Measurements from ENCODE around the gene GPR148. TPM values are rescaled to one million over a fixed set of nuclear protein-coding genes. Genes with fewer than 3 reads are reported as not detected.
"Not testable (repeated sequence)": the region's sequence is repeated elsewhere in the genome, so short reads cannot be mapped to it uniquely, and the experiment has no call there.

GPR148 gene
- total RNA-seq: not detected

DNA sequence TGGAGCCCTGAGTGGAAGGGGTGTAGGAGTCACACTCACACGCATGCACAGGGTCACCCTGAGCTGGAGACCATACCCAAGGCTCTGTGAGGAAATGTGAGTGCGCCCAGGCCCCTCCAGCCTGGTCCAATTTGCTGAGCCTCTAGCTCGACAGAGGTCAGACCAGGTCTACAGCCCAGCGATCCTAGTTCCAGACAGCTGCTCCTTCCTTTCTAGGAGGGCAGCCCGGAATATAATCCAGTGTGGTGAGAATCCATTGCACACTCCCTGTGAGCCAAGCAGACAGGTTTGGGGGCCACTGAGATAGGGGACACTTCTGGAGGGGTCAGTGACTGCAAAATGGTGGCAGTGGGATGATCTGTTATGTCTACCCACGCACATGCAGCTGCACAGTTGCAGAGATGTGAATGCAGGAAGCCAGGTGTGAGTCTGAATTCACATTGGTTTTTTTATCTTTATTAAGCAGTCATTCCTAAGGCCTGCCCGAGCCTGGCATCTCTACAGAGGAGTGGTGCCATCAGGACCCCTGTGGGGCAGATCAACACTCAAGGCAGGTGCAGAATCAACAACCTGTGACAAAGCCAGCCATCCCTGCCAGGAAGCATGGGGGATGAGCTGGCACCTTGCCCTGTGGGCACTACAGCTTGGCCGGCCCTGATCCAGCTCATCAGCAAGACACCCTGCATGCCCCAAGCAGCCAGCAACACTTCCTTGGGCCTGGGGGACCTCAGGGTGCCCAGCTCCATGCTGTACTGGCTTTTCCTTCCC, at the start of gene GPR148:
Gene GPR148 (plus strand): TSS at position 522 of the 768 bp plus-strand sequence. CDS start 82 bp downstream, at position 604.
- DNase-seq: no peak

- not testable (repeated sequence) for DNase-seq
Observed at GRCh38 chr2:130692041-130692770, 36.7 kb upstream of the GPR148 start.

- not testable (repeated sequence) for DNase-seq
Observed at GRCh38 chr2:130693474-130693873, 35.4 kb upstream of the GPR148 start.

GRCh38 chr2:130703250-130703649, 25.6 kb upstream of the GPR148 start:
- not testable (repeated sequence) for DNase-seq

DNA sequence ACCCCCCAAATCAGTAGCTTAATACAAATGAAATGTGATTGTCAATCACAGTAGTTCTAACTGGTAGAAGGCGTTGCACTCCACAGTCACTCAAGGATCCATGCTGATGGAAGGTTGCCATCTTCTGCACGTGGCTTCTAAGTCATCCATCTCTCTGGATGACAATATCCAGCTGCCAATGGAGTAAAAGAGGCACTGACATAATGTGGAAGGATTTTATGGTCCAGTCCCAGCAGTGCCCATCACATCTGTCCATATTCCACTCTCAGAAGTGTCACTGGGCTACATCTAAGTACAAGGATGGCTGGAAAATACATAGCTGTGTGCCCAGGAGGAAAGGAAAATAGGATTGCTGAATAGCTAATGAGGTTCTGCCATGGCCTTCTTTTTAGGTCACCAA, 14.1 kb upstream of the GPR148 start:
- not testable (repeated sequence) for DNase-seq

DNA sequence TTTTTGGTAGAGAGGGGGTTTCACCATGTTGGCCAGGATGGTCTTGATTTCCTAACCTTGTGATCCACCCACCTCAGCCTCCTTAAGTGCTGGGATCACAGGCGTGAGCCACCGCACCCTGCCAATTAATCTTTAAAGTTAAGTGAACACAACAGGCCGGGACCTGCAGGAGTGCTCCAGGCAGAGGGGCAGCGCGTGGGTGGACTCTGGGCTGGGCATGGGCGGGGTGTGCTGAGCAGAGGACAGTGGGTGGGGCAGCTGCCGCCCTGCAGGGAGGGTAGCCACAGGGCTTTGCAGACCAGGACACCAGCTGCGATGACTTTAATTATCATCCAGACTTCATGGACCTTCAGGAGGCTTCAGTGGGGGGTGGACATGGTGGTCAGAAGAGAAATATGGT, 8.8 kb upstream of the GPR148 start:
- no peak for DNase-seq

DNA sequence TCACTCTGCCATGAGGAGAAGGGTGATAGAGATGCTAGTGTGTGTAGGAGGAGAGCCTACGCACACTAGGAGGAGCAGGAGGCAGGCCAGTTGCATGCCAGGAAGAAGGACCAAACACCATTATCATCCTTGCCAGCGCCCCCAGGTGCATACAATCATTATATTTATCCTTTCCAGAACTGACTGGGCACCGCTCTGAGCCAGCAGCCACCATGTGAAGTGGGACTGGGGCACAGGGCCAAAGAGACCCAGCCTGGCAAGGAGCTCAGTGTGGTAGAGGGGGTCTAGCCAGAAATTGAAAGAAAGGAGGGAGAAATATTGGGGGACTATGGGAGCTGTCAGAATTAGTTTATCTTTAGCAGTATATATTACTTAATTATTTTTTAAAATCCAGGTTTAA, 8.3 kb upstream of the GPR148 start:
- DNase-seq: no peak

DNA sequence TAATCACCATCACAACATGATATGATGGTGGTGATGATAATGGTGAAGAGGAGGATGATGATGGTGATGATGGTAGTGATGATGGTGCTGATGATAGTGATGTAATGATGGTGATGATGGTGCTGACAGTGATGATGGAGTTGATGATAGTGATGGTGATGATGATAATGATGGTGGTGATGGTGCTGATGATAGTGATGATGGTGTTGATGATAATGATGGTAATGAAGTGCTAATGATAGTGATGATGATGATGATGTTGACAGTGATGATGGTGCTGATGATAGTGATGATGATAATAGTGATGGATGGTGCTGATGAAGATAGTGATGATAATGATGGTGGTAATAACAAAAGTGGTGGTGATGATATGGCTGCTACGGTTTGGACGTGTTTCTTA, 4.4 kb upstream of the GPR148 start:
- DNase-seq: no peak

- DNase-seq: no peak
Observed at GRCh38 chr2:130726614-130727180, 2.2 kb upstream of the GPR148 start.

- DNase-seq: peak; percentile 76
Observed at GRCh38 chr2:130727286-130727924, 1.5 kb upstream of the GPR148 start.

- DNase-seq: peak; percentile 15
Observed at GRCh38 chr2:130728007-130728454, 839 bp upstream of the GPR148 start.

- no peak for DNase-seq
Observed at GRCh38 chr2:130729322-130730299, 741 bp downstream of the GPR148 start.

- DNase-seq: not testable (repeated sequence)
Observed at GRCh38 chr2:130732257-130732656, 3.4 kb downstream of the GPR148 start.

DNA sequence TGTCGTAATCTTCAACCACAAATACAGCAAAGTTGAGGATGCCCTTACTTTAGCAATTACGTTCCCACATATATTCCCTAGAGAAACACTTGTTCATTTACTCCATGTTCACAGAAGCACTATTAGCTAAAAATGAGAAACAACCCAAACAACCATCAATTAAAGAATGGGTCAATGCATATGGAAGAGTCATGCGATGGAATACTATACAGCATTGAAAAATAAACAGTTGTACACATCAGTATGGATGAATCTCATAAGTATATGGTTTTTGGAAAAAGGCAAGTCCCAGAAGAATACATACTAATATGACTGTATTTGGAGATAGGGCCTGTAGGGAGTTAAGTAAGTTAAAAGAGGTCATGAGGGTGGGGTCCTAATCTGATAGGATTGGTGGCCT, 6.3 kb downstream of the GPR148 start:
- no peak for DNase-seq

DNA sequence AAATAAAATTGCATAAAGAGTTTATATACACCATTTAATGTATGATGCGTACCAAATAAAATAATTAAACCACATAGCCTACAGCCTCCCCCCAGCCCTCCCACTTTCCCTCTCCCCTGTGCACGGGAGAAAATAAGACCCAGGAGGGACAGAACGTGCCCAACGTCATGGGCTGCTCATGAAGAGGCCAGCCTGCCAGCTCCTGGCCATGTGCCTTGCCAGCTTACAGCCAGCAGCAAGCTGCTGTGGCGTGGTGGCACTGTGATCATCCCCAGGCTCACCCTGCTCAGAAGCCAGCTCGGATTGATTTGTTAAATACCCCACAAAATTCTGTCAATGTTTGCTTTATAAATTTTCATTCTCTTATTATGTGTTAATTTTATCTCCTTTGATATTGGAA, 7.6 kb downstream of the GPR148 start:
- DNase-seq: no peak

DNA sequence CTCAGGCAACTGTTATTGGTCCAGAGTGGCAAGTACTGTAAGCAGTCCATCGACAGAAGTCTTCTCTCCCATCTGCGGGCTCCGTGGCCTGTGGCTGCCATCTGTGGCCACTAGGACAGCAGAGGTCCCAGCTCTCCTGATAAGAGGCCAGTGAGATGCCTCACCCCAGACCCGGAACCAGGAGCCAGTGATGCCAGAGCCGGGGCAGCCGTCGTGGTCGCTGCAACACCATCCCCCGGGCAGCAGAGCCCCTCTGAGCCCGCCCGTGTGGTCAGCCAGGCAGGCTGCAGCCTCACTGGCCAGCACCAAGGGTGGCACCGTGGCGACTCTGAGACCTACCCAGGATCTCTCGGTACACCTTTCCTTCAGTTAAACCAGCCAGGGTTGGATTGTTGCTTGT, 8.7 kb downstream of the GPR148 start:
- no peak for DNase-seq

DNA sequence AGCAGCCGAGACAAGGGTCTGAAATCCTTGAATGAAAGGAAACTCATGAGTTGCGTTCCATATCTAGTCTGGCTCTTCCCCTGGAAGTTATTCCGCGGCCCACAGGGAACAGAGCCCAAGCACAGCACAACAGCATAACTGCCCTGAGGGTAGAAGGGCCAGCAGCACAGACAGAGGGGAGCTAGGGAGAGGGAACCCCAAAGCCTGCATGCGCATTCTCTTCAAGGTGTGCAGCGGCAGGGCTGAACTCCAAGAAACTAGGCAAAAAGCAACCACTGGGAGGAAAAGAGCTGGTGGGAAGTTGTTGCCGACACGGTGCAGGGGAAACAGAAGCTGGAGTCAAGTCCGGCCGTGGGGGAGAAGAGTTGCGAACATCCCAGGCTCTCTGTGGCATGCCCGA, 11.8 kb downstream of the GPR148 start:
- no peak for DNase-seq

GRCh38 chr2:130743278-130743677, 14.4 kb downstream of the GPR148 start:
- DNase-seq: no peak

DNA sequence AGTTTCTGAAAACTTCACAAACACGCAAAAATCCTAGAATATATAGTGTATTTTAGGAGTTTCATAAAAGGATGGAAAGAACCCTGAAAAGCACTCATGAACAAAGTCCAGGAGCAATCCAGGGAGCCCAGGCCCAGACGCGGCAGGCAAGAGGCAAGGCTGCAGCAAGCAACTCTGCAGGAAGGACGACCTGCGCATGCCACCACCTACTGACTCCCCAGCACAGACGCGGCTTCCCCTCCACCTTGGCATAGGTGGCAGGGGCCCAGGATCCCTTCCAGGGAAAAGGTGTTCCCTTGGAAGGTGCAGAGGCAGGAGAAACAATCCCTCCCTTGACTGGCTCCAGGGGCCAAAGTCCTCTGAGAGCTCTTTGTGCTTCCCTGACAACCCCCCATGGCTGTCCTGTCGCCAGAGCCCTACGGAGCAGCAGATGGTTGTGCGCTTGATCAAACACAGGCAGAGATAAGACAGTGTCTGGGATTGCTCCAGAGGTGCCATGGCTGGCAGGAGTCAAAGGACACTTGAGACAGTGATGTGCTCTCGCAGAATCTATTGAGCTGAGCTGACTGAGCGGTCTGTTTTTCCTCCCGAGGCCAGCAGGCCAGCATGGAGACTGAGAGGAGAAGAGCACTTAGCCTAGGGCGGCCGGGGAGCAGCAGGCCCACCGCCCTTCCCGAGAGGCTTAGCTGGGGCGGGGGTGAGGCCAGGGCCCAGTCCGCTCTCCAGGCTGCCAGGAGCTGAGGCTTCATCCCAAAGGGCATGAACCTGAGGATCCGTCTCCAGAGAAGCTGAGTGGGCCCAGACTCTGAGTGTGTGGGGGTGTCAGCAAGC, 15.6 kb downstream of the GPR148 start:
- DNase-seq: no peak

- no peak for DNase-seq
Observed at GRCh38 chr2:130749078-130749477, 20.2 kb downstream of the GPR148 start.

- no peak for DNase-seq
Observed at GRCh38 chr2:130749641-130750040, 20.8 kb downstream of the GPR148 start.

All from effector CD4-positive, alpha-beta T cell (primary cell).